ENCODE measurements around the gene ZNF14.

- TF ChIP-seq EZH2 (IDR thresholded peaks at IDR 0.05) = no peak
- no peak for TF ChIP-seq FOXP2 (optimal IDR thresholded peaks at IDR 0.05; ENCODE audit: control extremely low read depth, extremely low read length, insufficient read depth)
Measured at GRCh38 chr19:19749117-19749907, 16.4 kb upstream of the ZNF14 start.
